GM21390 (cell line): ENCODE measurements around the gene MGAT4A.
"Not testable (repeated sequence)": the region's sequence is repeated elsewhere in the genome, so short reads cannot be mapped to it uniquely, and the experiment has no call there.

Source experiments
- ATAC-seq: cut with Tn5 transposase; IDR thresholded peaks from one replicate; pipeline ENCODE4 v1.9.1; 2021; ENCODE audit not compliant: unreplicated experiment

The MGAT4A gene

DNA sequence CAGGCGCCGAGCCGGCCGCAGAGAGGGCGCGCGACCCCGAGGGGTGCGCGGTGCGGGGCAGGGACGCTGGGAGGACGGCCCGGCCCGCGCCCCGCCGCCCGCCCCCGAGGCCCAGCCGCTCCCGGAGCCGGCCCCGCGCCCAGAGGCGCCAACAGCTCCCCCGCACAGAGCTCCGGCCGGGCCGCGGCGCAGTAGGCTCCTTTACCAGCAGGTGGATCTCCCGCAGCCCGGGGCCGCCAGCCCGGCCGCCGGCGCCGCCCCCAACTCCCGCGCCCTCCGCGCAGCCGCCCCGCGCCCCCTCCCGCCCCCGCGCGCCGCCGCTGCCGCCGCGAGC is 258 bp downstream of the MGAT4A start:
- ATAC-seq, result peak; percentile 37

DNA sequence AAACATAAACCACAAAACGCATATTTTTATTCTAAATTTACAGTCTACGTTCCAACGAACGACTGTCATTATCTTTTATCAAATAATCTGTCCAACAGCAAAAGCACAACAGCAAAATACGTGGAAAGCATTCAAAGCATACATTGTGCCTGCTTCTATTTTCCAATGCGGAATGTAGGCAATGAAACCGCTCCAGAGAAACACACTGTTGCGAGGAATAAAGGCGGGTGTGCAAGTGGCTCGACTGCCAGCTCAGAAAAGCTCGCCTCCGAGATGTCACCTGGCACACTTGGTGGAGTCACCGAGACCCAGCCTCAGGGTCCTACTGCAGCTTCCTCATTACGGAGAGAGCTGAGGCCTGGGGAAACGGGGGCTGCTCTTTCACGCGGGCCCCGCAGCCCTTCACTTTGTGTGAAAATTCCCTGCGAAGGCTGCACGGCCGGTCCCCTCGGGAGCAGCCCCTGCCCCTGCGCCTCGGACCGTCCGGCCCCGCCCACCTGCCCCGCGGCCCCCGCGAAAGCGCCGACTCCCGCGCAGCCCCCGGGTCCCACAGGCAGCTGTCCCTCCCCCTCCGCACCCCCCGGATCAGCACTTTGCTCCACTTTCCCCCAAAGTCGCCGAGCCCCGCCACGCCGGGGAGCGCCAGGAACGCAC is 752 bp downstream of the MGAT4A start:
- peak; percentile 19 for ATAC-seq

GRCh38 chr2:98729652-98730051 is 1.3 kb downstream of the MGAT4A start:
- no peak for ATAC-seq

DNA sequence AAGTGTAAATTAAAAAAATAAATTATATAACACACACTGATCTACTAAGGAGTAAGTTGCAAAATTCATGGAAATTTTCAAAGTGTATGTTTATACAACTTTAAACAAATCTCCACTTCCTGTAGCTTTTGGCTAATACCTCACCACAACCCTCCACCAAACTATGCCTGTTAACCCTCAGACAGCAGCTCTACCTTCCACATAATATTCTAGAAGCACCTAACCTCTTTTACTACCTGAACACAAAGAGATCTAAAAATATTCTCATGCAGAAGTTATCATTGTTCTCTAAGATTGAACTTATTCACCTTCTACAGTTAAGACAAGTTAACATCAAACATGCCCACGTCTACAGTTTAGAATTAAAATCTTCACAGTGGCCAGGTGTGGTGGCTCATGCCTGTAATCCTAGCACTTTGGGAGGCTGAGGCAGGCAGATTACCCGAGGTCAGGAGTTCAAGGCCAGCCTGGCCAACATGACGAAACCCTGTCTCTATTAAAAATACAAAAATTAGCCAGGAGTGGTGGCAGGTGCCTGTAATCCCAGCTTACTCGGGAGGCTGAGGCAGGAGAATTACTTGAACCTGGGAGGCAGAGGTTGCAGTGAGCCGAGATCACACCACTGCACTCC is 2.7 kb downstream of the MGAT4A start:
- not testable (repeated sequence) for ATAC-seq

- ATAC-seq, result no peak
These were observed 3.4 kb downstream of the MGAT4A start for GRCh38 chr2:98727369-98728087.

DNA sequence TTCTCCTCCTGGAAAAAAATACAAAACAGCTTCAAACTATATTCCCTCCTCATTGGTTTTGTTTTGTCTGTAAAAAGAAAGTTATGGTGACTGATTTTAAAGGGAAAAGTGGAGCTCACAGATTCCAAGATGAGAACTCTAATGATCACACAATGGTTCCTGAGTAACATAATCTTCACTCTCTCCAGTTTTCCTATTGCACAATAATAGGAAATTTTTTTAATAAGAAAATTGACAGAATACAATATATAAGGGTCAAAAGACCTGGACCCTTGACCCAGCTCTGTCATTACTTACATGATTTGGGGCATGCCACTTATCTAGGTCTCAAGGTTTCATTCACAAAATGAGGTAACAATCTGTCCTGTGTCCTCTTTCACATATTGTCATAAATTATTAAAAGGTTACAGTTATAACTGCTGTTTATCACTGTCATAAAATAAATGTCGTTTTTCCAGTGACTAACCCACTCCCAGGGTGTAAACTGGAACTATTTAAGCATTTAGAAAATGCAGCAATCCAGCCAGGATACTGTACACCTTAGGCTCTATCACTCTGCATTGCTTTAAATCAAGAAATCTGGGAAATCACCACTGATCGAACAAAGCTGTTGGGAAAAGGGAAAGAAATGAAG is 4.1 kb downstream of the MGAT4A start:
- no peak for ATAC-seq

DNA sequence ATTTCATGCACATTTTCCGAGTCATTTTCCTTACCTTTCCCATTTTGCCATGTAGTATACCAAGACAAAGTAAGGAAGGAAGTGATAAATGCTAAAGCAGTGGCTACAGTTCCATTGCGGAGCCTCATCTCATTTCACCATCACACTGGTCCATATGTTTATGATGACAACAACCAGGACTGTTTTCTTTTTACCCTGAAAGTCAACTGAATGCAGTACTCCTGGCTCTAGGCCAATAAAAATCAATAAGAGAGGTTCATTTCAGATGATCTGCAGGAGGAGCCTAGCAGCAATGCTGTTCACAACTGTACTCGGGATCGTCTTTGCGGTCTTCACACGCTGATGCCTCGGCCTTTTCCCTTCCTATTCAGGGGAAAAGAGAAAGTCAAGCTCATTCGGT is 4.7 kb downstream of the MGAT4A start:
- ATAC-seq, result no peak

DNA sequence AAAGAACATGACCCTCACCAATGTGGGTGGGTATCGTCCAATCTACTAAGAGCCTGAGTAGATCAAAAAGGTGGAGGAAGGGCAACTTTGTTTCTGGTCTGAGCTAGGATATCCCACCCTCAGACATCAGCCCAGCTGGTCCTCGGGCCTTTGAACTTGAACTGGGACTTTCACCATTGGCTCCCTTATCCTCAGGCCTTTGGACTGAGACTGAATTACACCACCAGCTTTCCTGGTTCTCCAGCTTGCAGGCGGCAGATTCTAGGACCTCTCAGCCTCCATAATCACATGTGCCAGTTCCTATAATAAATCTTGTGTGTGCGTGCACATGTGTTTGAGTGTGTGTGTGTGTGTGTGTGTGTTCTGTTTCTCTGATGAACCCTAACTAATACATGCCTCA is 10.6 kb downstream of the MGAT4A start:
- ATAC-seq, result no peak

- no peak for ATAC-seq
These were observed 13.3 kb downstream of the MGAT4A start for GRCh38 chr2:98717621-98718020.

DNA sequence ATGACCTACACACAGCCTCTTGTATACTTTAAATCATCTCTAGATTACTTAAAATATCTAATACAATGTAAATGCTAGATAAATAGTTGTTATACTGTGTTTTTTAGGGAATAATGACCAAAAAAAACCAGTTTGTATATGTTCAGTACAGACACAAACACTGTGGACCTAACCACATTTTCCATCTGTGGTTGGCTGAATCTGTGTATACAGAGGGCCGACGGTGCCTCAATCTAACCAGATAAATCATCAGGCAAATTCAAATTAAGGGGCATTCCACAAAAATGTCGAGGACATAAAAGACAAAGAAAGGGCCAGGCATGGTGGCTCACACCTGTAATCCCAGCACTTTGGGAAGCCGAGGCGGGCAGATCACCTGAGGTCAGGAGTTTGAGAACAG is 14.1 kb downstream of the MGAT4A start:
- ATAC-seq, result no peak

DNA sequence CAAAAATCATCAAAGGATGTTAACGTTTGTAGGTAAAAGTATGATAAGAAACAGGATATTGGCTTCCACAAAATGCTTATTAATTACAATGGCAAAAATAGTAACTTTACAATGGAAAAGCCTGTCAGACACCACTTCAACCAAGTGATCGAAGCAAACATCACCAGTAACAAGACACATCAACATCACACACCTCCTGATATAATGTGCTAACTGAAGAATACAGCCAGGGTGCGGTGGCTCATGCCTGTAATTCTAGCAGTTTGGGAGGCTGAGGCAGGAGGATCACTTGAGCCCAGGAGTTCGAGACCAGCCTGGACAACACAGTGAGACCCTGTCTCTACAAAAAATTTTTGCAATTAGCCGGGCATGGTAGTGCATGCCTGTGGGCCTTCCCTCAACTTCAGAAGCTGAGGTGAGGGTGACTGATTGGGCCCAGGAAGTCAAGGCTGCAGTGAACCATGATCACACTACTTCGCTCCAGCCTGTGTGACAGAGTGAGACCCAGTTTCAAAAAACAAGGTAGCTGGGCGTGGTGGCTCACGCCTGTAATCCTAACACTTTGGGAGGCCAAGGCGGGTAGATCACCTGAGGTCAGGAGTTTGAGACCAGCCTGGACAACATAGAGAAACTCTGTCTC is 15.0 kb downstream of the MGAT4A start:
- no peak for ATAC-seq

- ATAC-seq, result peak; percentile 69
These were observed 17.5 kb downstream of the MGAT4A start for GRCh38 chr2:98713332-98714015.

- no peak for ATAC-seq
These were observed 18.8 kb downstream of the MGAT4A start for GRCh38 chr2:98712145-98712544.

GRCh38 chr2:98711506-98711905 is 19.4 kb downstream of the MGAT4A start:
- no peak for ATAC-seq

- ATAC-seq, result no peak
These were observed 20.2 kb downstream of the MGAT4A start for GRCh38 chr2:98710734-98711133.

GRCh38 chr2:98709535-98709934 is 21.4 kb downstream of the MGAT4A start:
- no peak for ATAC-seq

DNA sequence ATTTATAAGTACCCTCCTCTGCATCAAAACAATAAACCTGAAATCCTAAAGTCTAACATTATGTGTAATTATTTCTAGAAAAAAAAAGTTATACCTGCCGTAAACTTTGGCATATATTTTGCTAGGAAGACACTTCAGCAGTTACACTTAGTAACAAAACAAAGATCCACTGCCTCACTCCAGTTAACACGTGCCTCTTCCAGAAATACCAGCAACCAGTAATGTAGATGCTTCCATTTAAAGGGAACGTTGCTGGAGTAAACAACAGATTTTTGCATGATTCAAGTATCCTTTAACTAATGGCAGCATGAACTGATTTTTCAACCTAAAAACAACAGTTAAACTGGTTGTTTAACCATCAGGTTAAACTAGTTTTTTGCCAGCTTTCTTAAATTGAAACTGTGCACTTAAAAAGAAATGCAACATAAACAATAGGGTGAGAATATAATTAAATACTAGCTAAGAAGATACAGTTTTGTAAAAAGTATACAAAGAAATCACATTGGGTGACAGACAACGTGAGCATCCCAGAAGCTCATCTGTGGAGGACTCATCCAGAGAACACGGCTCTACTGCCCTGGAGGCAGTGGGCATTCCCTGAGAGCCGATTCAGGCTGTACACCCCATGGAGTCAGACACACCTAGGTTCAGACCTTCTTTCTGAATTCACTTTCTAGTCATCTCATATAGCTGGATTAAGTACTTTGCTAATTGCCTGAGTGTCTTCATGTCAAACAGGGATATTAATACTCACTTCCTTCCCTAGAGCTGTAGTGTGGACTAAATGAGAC is 22.3 kb downstream of the MGAT4A start:
- ATAC-seq, result no peak

- ATAC-seq, result no peak
These were observed 24.3 kb downstream of the MGAT4A start for GRCh38 chr2:98706591-98706990.

- ATAC-seq, result no peak
These were observed 25.7 kb downstream of the MGAT4A start for GRCh38 chr2:98705333-98705617.
